IPS-18a (cell line): Measurements from ENCODE around the gene EFHC1.

Experiments used
- H3K27ac ChIP-seq: one replicate; pipeline ENCODE4 v1.5.1; 2013; ENCODE audit warnings: low read length
- H3K27me3 ChIP-seq: one replicate; pipeline ENCODE4 v1.6.1; 2013; ENCODE audit warnings: mild to moderate bottlenecking, low read length; ENCODE audit not compliant: control insufficient read depth, insufficient read depth
- H3K36me3 ChIP-seq: one replicate; pipeline ENCODE4 v1.6.1; 2013; ENCODE audit warnings: low read depth, low read length; ENCODE audit not compliant: control insufficient read depth
- H3K4me1 ChIP-seq: one replicate; pipeline ENCODE4 v1.6.1; 2013; ENCODE audit warnings: low read depth, low read length; ENCODE audit not compliant: control insufficient read depth
- H3K4me3 ChIP-seq: one replicate; pipeline ENCODE4 v1.5.1; 2013; ENCODE audit warnings: low read length
- H3K9ac ChIP-seq: one replicate; pipeline ENCODE4 v1.6.1; 2013; ENCODE audit warnings: mild to moderate bottlenecking, low read length, moderate library complexity
- H3K9me3 ChIP-seq: one replicate; pipeline ENCODE4 v1.6.1; 2013; ENCODE audit warnings: low read depth, low read length; ENCODE audit not compliant: control insufficient read depth

The EFHC1 gene, protein sequence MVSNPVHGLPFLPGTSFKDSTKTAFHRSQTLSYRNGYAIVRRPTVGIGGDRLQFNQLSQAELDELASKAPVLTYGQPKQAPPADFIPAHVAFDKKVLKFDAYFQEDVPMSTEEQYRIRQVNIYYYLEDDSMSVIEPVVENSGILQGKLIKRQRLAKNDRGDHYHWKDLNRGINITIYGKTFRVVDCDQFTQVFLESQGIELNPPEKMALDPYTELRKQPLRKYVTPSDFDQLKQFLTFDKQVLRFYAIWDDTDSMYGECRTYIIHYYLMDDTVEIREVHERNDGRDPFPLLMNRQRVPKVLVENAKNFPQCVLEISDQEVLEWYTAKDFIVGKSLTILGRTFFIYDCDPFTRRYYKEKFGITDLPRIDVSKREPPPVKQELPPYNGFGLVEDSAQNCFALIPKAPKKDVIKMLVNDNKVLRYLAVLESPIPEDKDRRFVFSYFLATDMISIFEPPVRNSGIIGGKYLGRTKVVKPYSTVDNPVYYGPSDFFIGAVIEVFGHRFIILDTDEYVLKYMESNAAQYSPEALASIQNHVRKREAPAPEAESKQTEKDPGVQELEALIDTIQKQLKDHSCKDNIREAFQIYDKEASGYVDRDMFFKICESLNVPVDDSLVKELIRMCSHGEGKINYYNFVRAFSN

DNA sequence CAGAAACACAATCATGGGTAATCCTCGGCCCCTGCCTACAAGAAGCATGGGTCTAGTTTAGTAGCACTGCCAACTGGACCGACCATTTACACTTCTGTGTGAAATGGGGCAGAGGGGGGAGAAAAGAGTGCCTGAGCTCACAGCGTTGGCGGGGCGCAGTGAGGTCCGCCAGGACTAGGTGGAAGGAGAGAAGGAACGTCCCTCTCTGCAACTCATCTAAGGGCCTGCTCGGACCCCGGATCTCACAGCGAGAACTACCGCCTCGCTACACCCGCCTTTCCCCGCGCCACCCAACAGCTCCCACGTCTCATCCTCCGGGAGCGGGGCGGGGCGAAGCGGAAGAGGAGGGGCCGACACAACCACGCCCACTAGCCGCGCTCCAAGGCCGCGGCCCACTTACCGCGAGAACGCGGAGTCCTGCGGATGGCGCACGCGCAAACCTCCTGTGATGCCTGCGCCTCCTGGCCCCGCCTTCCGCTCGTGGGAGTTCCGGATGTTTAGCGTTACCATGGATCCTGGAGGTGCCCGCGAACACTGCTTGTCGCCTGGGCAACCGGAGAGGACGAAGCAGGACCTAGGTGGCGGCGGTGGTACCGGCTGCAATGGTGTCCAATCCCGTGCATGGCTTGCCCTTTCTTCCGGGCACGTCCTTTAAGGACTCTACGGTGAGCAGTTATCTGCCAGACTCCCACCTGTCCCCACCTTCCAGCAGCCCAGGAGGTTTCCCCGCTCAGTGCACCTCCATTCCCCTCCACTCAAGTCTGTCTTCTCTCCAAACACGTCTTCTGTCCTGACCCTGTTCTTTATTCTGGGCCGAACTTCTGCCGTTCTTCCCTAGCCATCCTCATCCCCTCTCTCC, at the start of gene EFHC1:
Gene EFHC1, plus strand, starts transcription at position 534 of the 859 bp plus-strand sequence. Its CDS starts 69 bp downstream, at position 603.
- H3K27me3 ChIP-seq = no peaks in the 10 kb centered on the region
- H3K9me3 ChIP-seq = no peaks in the 10 kb centered on the region
- H3K4me3 ChIP-seq = peak within 1 kb of the TSS; percentile 85
- H3K4me1 ChIP-seq = peaks cover 9% of the 10 kb centered on the region
- peak within 1 kb of the TSS; percentile 89 for H3K9ac ChIP-seq
- H3K27ac ChIP-seq = peak within 1 kb of the TSS; percentile 61
- H3K36me3 ChIP-seq = no peaks in the 10 kb centered on the region

DNA sequence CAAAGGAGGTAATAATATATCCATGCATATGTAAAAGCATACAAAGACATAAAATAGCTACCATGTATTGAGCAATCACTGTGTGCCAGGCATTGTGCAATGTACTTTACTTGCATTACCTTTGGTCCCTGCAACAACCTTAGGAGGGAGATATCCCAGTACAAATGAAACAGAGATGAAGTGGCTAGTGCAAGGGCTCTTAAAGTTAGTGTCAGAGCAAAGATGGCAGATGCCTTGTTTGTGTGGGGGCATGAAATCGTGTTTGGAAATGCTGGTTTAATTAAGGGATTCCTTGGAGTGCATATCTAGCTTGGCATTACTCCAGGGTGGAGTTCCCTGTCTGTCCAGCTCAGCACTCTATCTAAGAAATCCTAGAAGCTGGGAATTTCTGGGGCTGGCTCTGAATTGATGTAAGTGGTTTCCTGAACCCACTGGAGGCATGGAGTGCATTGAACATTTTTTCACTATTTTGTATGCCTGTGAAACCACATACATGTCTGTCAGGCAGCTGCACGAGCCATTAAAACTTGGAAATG, 48.4 kb upstream of the EFHC1 start:
- H3K36me3 ChIP-seq = no peaks in the 10 kb centered on the region
- H3K9ac ChIP-seq = no peak overlapping the region
- H3K4me3 ChIP-seq = no peak overlapping the region
- no peaks in the 10 kb centered on the region for H3K27me3 ChIP-seq
- H3K9me3 ChIP-seq = no peaks in the 10 kb centered on the region
- H3K4me1 ChIP-seq = no peaks in the 10 kb centered on the region
- no peak overlapping the region for H3K27ac ChIP-seq

DNA sequence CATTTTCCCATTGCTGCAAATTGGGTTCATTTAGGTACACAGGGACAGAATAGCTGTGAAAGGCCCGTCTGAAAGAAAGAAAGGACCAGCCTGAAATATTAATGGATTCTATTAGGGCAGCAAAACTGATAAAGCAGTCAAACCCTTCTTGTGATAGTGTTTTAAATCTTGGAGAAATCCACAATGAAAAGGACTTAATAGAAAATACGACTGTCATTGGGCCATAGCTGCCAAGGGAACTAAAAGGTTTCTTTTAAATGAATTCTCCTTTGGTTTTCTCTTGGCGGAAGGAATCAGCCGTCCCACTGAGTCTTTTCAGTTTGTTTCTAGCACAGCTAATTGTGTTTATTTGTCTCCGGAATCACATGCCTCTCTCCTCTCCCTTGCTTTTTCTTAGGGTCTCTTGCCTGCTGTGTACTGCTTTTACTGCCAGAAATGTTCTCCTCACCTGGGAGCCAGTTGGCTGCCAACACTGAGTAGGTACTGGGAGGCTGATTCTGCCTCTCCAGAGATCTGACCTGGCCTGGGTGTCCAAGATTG, 46.9 kb upstream of the EFHC1 start:
- Histone ChIP-seq H3K9ac (no peak overlapping the region), H3K27me3 (no peaks in the 10 kb centered on the region), H3K36me3 (no peaks in the 10 kb centered on the region), H3K4me3 (no peak overlapping the region), H3K27ac (no peak overlapping the region), H3K4me1 (no peaks in the 10 kb centered on the region), H3K9me3 (no peaks in the 10 kb centered on the region)

DNA sequence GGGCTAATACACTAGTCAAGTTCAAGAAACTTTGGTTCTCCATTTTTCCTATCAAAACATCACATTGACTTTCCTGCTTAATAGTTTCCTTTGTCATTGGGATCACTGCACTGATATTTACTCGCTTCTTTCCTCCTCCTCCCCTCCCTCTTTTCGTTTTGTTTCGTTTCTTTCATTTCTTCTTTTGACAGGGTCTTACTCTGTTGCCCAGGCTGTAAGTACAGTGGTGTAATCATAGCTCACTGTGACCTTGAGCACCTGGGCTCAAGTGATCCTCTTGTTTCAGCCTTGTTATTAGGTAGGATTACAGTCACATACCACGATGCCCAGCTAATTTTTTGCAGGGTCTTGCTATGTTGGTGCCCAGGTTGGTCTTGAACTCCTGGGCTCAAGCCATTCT, 45.9 kb upstream of the EFHC1 start:
- Histone ChIP-seq H3K27ac (no peak overlapping the region), H3K4me3 (no peak overlapping the region), H3K4me1 (no peaks in the 10 kb centered on the region), H3K27me3 (no peaks in the 10 kb centered on the region), H3K9ac (no peak overlapping the region), H3K36me3 (no peaks in the 10 kb centered on the region), H3K9me3 (no peaks in the 10 kb centered on the region)

DNA sequence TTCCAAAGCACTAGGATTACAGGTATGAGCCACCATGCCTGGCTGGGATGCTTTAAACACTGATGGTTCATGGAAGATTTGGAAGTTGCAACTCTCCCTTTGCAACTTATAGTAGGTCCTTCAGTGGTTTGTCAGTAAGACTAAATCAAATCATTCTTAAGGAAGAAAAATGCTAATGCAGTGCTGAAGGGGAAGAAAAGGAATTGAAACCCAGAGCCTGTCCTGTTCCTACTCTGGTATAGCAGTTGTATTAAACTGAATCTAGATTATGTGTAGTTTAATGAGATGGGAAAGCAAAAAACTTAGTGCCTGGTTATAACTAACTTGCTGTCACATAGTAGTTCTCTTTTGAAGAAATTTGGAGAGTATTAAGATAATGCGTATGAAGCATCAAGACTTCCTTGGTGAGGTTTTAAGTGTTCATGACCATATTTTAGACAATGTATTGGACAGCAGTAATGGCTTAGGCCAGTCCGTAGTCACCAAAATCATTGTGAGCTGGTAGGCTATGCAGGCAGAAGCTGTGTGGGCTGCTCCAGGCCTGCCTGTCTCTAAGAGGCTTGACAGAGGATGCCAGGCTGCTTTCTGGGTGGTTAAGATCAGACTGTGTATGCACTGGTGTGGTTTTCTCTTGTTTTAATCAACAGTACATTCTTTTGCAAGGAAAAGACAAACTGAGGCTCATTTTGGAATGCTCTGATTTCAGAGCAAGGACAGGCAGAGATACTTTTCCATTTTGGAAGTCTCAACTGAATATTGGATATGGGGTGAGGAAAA, 44.2 kb upstream of the EFHC1 start:
- H3K36me3 ChIP-seq = no peaks in the 10 kb centered on the region
- H3K27me3 ChIP-seq = no peaks in the 10 kb centered on the region
- H3K9ac ChIP-seq = no peak overlapping the region
- no peaks in the 10 kb centered on the region for H3K9me3 ChIP-seq
- H3K4me3 ChIP-seq = no peak overlapping the region
- H3K27ac ChIP-seq = no peak overlapping the region
- H3K4me1 ChIP-seq = no peaks in the 10 kb centered on the region

DNA sequence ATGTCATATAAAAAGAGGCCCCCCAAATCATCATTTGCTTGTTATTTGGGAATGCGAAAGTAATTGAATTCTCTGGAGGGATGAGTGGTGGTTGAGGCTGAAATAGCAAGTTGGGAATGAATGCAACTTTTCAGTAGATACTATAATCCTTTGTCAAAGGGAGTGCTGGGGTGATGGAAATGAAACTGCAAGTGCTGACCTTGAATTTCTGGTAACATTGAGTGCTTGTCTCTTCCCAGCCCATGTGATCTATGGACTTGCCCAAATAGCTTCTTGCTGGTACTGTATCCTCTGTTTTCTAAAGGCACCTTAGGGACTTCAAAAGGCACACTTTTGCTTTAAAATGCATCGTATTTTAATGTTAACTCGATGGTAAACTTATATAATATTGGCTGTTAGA, 43.4 kb upstream of the EFHC1 start:
- Histone ChIP-seq H3K9ac (no peak overlapping the region), H3K27me3 (no peaks in the 10 kb centered on the region), H3K9me3 (no peaks in the 10 kb centered on the region), H3K4me1 (no peaks in the 10 kb centered on the region), H3K36me3 (no peaks in the 10 kb centered on the region), H3K4me3 (no peak overlapping the region), H3K27ac (no peak overlapping the region)

DNA sequence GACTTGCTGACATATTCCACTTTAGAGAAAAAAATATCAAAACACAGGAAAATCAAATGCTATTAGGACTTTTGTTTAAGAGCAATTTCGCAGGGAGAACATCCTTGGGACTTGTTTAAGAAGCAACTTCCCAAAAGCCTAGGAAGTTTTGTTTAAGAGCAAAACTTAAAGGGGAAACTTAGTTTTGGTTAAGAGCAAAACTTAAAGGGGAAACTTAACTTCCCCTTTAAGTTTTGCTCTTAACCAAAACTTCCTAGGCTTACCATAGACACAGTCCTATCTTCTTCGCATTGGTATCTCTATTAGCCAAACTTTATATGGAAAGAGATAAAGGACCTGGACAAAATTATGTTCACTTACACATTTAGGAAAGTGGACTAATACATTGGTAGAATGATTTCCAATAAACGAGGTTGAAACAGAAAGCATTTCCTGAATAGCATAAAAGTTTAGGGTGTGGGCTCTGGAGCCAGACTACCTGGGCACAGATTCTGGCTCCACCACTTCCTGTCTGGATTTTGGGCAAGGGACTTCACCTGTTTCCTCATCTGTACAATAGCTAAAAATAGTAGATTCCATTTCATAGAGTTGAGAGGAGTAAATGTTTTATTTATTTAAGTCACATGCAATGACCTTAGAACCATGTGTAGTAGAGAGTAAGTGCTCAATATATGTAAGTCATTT, 42.5 kb upstream of the EFHC1 start:
- no peak overlapping the region for H3K9ac ChIP-seq
- no peaks in the 10 kb centered on the region for H3K4me1 ChIP-seq
- H3K27ac ChIP-seq = no peak overlapping the region
- no peaks in the 10 kb centered on the region for H3K36me3 ChIP-seq
- H3K27me3 ChIP-seq = no peaks in the 10 kb centered on the region
- no peaks in the 10 kb centered on the region for H3K9me3 ChIP-seq
- no peak overlapping the region for H3K4me3 ChIP-seq

DNA sequence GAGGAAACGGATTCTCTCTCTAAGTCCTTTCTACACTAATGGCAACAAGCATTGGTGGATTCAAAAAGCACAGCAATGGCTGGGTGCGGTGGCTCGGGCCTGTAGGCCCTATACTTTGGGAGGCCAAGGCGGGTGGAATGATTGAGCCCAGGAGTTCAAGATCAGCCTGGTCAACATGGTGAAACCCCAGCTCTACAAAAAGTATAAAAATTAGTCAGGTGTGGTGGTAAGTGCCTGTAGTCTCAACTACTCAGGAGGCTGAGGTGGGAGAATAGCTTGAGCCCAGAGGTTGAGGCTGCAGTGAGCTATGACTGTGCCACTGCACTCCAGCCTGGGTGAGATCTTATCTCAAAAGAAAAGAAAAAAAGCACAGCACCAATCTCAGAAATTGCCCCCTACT, 38.9 kb upstream of the EFHC1 start:
- H3K4me1 ChIP-seq = no peaks in the 10 kb centered on the region
- H3K36me3 ChIP-seq = no peaks in the 10 kb centered on the region
- H3K4me3 ChIP-seq = no peak overlapping the region
- no peak overlapping the region for H3K9ac ChIP-seq
- H3K9me3 ChIP-seq = no peaks in the 10 kb centered on the region
- no peaks in the 10 kb centered on the region for H3K27me3 ChIP-seq
- H3K27ac ChIP-seq = no peak overlapping the region

DNA sequence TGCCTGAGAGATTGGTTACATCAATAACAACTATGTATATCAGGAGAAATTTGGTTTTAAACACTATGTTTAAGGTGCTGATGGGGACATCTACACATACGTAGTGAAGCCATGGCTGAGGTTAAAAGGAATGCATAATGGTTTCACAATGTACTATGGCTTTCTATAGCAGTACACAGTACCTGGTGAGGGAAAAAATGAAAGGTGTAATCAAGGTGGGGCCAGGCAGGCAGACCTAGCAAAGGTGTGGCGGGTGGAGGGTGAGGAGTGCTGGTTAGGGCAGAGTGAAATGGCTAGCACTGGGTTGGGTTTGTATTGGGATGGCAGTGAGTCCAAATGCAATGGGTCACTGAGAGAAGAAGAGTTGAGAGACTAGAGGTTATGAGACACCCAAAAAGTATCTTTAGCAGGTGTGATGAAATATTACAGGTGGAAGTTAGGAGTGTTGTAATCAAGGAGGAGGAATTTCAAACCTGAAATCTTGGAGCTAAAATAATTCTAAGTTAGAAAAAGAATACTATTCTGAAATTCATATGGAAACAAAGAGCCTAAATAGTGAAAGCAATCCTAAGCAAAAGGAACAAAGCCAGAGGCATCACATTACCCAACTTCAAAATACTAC, 35.9 kb upstream of the EFHC1 start:
- no peak overlapping the region for H3K4me3 ChIP-seq
- no peaks in the 10 kb centered on the region for H3K27me3 ChIP-seq
- H3K9ac ChIP-seq = no peak overlapping the region
- H3K36me3 ChIP-seq = no peaks in the 10 kb centered on the region
- no peak overlapping the region for H3K27ac ChIP-seq
- H3K9me3 ChIP-seq = peaks cover 7% of the 10 kb centered on the region
- H3K4me1 ChIP-seq = no peaks in the 10 kb centered on the region

DNA sequence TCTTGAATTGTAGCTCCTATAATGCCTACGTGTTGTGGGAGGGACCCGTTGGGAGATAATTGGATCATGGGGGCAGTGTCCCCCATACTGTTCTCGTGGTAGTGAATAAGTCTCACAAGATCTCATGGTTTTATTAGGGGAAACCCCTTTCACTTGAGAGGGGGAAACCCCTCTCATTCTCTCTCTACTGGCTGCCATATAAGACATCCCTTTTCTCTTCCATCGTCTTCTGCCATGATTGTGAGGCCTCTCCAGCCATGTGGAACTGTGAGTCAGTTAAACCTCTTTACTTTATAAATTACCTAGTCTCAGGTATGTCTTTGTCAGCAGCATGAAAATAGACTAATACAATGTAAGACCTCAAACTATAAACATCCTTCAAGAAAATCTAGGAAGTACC, 35.1 kb upstream of the EFHC1 start:
- H3K36me3 ChIP-seq = no peaks in the 10 kb centered on the region
- H3K9me3 ChIP-seq = peaks cover 7% of the 10 kb centered on the region
- no peak overlapping the region for H3K4me3 ChIP-seq
- no peak overlapping the region for H3K27ac ChIP-seq
- H3K9ac ChIP-seq = no peak overlapping the region
- no peaks in the 10 kb centered on the region for H3K27me3 ChIP-seq
- H3K4me1 ChIP-seq = no peaks in the 10 kb centered on the region
